Measurements from ENCODE around the gene VRK1.
"Not testable (repeated sequence)": the region's sequence is repeated elsewhere in the genome, so short reads cannot be mapped to it uniquely, and the experiment has no call there.

Gene VRK1

DNA sequence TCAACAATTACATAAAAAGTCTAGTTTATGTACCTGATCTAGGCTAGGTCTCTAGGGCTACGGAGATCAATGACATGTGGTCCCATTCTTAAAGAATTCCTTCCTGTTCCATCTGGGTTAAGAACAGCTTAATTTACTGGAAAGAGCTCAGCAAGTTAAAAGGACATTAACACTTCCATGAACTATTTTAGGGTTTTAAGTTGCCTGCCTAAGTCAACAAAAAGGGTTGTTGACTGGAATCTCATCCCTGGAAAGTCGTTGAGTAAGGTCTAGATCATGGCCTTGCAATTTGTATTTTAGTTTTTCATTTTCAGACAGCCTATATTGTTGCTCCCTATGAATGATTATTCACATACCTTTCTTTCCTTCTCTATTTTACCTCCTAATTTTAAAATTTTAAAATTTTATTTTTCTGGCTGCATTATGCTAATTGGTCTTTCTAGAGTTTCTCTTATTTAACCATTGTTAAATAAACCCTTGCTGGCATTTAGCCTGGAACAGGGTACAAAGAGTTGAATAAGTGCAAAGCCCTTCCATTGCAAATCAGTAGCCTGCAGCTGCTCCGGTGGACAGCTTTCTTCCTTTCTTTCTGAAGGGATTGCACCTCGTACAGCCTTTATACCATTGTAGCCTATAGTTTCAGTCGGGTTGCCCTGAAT lies 66.3 kb downstream of the VRK1 start:
- no peak overlapping the region for H3K27ac ChIP-seq
- H3K4me3 ChIP-seq, result no peak overlapping the region

DNA sequence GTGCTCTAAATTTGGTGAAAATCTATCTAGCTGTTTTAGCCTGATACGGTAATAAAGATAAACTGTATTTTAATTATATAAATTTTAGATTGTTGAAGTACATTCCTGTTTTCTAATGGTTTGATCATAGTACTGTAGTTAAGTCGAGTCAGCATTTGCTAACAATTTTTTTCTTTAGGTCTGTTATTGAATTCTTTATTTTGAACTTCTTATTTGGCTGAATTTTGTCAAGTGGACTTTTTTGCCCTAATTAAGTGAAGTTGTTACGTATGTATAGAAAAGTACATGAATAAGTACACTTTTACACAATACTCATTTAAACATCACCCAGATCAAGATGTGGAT lies 66.8 kb downstream of the VRK1 start:
- Histone ChIP-seq H3K27ac (no peak overlapping the region), H3K4me3 (no peak overlapping the region)

DNA sequence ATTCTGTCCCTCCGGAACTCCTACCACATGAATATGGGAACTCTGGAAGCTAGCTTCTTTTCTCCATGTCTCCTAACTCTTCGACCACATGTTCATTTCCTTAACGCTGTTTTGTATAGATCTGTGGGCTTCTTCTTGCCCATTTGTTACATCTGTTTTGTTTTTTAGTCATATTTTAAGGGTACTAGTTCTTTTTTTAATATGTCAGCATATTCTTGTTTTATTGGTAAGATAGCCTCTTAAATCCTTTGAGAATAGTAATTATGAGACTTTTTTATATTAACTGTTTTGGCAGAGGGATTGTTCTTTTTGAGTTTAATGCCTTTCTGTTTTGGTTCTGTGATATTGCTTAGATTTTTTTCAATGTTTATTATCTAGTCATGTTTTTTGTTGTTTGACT lies 70.5 kb downstream of the VRK1 start:
- H3K27ac ChIP-seq, result no peak overlapping the region
- H3K4me3 ChIP-seq, result no peak overlapping the region

DNA sequence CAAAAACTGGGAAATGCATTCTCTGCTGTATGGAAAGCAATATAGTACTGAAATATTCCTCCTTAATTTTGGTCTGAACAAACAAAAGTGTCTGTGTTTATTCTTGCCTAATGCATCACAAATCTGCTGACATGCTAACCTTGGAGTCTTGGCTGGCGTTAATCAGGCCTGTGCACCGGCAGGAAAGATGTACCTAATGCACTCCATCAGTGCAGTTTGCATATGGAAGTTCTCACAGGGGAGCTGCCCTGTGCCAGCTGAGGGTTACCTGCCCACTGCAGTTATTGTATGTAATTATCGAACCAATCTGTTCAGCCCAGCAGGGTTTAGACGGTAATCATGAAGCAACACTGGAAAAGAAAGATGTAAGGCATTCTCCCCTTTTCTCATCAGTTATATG lies 76.9 kb downstream of the VRK1 start:
- H3K4me3 ChIP-seq, result no peak overlapping the region

DNA sequence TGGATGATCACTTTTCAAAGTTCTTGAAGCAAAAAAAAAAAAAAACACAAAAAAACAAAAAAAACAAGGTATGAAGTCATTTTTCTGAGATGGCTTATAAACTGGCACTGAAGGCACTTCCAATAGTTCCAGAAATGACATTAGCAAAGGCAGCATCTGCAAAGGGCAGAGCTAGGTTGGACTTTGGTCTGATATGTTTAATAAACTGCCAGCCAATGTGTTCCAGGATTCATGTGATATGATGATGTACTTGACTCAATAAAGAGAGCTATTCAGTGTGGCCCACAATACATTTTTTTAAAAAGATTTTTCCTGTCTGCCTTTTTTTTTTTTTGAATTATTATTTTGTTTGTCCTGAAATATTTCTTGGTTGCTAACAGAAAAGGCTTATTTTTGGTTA lies 79.6 kb downstream of the VRK1 start:
- Histone ChIP-seq H3K4me3 (no peak overlapping the region), H3K27ac (no peak overlapping the region)

More for the DNA sequence above, 76.9 kb downstream of the VRK1 start:
- no peak overlapping the region for H3K27ac ChIP-seq

DNA sequence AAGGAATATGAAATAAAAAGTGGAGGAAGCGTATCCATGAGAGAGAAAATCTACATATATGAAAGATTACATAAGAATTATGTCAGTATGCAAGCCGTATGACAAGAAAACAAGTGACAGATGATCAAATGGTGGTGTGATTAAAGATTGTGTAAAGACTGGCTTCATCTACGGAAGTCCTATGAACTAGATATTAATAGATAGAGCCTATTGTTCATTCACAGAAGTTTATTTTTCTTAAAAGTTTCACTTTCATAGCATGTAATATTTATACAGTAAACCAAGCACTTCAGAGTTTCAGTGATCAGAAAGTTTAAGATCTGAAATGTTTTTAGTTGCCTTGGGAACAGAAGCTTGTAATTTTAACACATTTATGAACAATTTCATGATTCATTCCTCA lies 84.5 kb downstream of the VRK1 start:
- Histone ChIP-seq H3K4me3 (no peak overlapping the region), H3K27ac (no peak overlapping the region)

DNA sequence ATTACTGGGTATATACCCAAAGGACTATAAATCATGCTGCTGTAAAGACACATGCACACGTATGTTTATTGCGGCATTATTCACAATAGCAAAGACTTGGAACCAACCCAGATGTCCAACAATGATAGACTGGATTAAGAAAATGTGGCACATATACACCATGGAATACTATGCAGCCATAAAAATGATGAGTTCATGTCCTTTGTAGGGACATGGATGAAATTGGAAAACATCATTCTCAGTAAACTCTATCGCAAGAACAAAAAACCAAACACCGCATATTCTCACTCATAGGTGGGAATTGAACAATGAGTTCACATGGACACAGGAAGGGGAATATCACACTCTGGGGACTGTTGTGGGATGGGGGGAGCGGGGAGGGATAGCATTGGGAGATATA lies 86.8 kb downstream of the VRK1 start:
- not testable (repeated sequence) for H3K4me3 ChIP-seq, H3K27ac ChIP-seq

- no peak overlapping the region for H3K27ac ChIP-seq
- no peak overlapping the region for H3K4me3 ChIP-seq
Observed at GRCh38 chr14:96888158-96888557, 91.0 kb downstream of the VRK1 start.

- H3K4me3 ChIP-seq, result no peak overlapping the region
- H3K27ac ChIP-seq, result no peak overlapping the region
Observed at GRCh38 chr14:96888593-96888992, 91.4 kb downstream of the VRK1 start.

DNA sequence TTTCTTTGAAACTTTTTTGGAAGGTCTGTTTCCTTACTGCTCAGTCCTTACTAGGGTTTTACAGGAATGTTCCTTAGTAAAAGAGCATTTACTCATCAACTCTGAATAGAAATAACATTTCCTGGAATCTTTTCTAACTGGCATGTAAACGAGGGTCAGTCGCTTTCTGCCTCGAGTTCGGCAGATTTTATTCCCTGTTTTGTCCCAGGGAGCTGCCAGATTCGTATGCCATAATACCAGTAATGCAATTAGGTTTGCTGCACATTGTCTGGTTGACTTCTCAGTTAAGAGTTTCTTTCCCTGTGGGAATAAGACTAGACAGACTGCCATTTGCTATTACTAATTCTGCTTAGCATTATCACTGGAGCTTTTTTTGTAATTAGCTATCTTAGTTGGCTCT lies 91.9 kb downstream of the VRK1 start:
- H3K4me3 ChIP-seq, result no peak overlapping the region
- H3K27ac ChIP-seq, result no peak overlapping the region

DNA sequence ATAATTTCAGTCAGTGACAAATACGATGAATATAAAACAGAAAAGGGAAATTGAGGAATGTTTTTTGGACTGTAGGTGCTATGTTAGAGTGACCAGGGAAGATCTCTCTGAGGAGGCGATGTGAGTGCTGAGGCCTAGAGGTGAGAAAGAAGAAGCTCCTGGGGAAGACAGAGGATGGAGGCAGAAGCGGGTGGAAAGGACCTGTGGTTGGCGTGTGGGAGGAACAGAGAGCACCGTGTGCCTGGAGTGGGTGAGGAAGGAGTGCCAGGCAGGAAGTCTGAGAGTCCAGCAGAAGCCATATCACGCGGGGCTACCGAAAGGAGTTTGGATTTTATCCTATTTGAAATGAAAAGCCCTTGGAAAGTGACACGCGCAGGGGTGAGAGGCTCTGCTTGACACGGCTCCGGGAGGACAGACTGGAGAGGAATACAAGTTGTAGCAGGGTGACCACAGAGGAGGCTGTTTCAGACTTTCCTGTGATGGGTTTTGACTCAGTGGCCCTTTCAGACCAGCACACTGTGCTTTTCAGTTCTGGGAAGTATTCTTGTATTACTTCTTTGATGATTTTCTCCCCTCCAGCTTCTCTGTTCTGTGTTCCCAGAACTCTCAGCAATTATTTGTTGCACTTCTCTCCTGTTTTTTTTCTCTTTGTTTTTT lies 96.9 kb downstream of the VRK1 start:
- no peak overlapping the region for H3K4me3 ChIP-seq
- H3K27ac ChIP-seq, result no peak overlapping the region

DNA sequence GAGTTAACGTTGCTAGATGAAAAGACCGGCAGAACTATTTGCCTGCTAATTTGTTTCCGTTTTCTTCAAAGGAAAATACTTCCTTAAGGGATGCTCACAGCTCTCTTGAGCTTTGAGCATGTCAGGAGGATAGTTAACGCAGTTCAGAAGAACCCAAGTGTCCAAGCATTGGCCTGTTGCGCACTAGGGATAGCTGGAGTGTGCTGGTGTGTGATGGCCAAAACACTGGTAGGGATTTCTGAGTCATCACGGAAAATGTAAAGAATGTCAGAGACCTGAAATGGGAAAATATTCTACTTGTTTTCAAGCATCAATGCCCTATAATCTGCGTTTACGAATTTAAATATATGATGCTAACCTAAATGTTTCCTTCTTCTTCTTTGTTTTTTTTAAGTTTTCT lies 97.8 kb downstream of the VRK1 start:
- Histone ChIP-seq H3K27ac (no peak overlapping the region), H3K4me3 (no peak overlapping the region)

DNA sequence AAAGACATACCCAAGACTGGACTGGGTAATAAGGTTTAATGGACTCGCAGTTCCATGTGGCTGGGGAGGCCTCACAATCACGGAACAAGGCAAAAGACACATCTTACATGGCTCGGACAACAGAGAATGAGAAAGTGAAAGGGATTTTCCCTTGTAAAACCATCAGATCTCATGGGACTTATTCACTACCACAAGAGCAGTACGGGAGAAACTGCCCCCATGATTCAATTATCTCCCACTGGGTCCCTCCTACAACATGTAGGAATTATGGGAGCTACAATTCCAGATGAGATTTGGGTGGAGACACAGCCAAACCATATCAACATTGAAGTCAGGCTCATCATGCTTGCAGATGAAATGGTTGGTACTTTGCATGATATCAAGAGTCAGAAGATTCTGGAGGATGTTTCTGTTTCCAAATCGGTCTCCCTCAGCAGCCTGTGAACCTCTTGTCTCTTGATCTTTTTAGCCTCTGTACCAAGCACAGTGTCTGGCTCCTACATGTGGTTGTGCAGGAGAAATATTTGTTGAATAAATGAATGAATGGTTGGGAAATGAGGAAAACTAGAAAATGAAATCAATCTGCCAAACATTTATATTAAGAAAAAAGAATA lies 98.6 kb downstream of the VRK1 start:
- no peak overlapping the region for H3K27ac ChIP-seq
- H3K4me3 ChIP-seq, result no peak overlapping the region

DNA sequence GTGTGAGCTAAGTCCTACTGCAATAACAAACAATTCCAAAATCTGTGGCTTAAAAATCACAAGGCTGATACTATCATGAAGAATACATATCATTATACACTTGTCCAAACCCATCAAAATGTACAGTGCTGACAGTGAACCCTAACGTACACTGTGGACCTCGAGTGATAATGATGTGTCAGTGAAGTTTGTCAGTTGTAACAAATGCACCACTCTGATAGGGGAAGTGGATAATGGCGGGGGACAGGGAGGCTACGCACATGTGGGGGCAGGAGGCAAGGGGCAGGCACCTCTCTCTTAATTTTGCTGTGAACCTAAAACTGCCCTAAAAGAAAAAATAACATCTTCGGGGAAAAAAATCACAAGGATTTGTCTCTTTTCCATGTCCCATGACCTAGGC lies 100.0 kb downstream of the VRK1 start:
- Histone ChIP-seq H3K27ac (no peak overlapping the region), H3K4me3 (no peak overlapping the region)

GRCh38 chr14:96901227-96901626 lies 104.0 kb downstream of the VRK1 start:
- Histone ChIP-seq H3K27ac (no peak overlapping the region), H3K4me3 (no peak overlapping the region)

- Histone ChIP-seq H3K27ac (no peak overlapping the region), H3K4me3 (no peak overlapping the region)
Observed at GRCh38 chr14:96902004-96902403, 104.8 kb downstream of the VRK1 start.

GRCh38 chr14:96903444-96904023 lies 106.4 kb downstream of the VRK1 start:
- Histone ChIP-seq H3K27ac (no peak overlapping the region), H3K4me3 (no peak overlapping the region)

DNA sequence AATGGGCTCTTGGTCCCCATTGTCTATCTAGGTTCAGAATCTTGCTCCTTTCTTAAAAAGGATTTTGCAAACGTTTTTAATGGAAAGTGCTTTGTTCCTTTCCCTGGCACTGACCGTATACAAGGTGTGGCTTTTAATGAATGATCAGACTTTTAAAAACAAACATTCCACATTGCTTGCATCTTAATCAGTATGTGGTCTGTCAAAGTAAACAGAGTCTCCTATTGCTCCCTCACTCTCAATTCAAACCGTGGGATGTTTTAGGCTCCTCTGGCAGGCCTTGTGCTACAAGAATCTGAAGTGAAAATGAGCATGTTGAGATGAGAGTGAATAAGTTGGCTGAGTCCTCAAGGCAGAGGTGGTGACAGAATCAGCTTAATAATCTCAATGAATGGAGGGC lies 107.0 kb downstream of the VRK1 start:
- no peak overlapping the region for H3K4me3 ChIP-seq
- no peak overlapping the region for H3K27ac ChIP-seq

GRCh38 chr14:96905065-96905464 lies 107.9 kb downstream of the VRK1 start:
- H3K27ac ChIP-seq, result no peak overlapping the region
- H3K4me3 ChIP-seq, result no peak overlapping the region

- no peak overlapping the region for H3K4me3 ChIP-seq
- H3K27ac ChIP-seq, result no peak overlapping the region
Observed at GRCh38 chr14:96905825-96906224, 108.6 kb downstream of the VRK1 start.

DNA sequence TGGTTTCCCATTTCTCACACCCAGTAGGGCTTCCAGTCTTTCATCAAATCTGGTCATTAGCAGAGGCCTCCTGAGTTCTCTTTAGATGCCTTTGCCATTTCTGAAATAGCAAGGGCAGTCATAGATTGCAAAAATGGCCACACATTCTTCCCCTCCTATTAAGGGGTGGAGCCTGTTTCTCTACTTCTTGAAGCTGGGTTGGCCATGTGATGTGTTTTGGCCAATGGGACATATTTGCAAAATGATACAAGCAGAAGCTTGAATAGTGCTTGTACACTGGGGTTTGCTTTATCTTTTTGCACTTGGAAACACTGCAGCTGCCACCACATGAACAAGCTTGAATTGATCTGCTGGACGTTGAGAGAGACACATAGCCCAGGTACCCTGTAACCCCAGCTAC lies 109.3 kb downstream of the VRK1 start:
- no peak overlapping the region for H3K27ac ChIP-seq

More for the DNA sequence above, 109.3 kb downstream of the VRK1 start:
- no peak overlapping the region for H3K4me3 ChIP-seq
